CD4-positive, alpha-beta T cell (primary cell): Measurements from ENCODE around the gene PML. TPM values are rescaled to one million over a fixed set of nuclear protein-coding genes. Genes with fewer than 3 reads are reported as not detected.

Source experiments
- ATAC-seq: fragments of 200-7000 bp; cut with Tn5 transposase; one replicate; pipeline ENCODE4 v1.10.0; 2022; ENCODE audit warnings: mild to moderate bottlenecking; ENCODE audit not compliant: poor library complexity
- CTCF ChIA-PET: fragments of 350-600 bp; sonication (Branson Sonifier 250); formaldehyde crosslinking; loops from one replicate; lab custom pipeline; 2021; ENCODE audit warnings: antibody characterized with exemption, inconsistent platforms; lab: Charles Lee
- POLR2A ChIA-PET: fragments of 350-600 bp; sonication (Branson Sonifier 250); formaldehyde crosslinking; loops from one replicate; lab custom pipeline; 2021; ENCODE audit warnings: antibody characterized with exemption, inconsistent platforms; lab: Charles Lee
- DNase-seq, 14 experiments: peaks; one replicate each; pipeline ENCODE4 v3.0.0-alpha.2; 2013 to 2020; ENCODE audit warnings: mixed read lengths in 2 of 14
- H3K27ac ChIP-seq, 2 donors: one replicate each; pipeline versions ENCODE4 v1.5.1 to v1.7.0; 2013; ENCODE audit warnings: low read length in 2 of 2, low read depth in 1 of 2, mild to moderate bottlenecking in 1 of 2
- H3K27me3 ChIP-seq, 2 experiments: 1 replicate in 1 of 2; 2 replicates in 1 of 2; pipeline versions ENCODE4 v1.6.1 to v1.7.0; 2013; ENCODE audit warnings: low read length in 2 of 2, control low read depth in 1 of 2, mild to moderate bottlenecking in 1 of 2, moderate library complexity in 1 of 2; ENCODE audit not compliant: insufficient read depth in 2 of 2, control insufficient read depth in 1 of 2
- H3K36me3 ChIP-seq: one replicate; pipeline ENCODE4 v1.6.1; 2013; ENCODE audit warnings: low read length, control low read depth; ENCODE audit not compliant: insufficient read depth
- H3K4me1 ChIP-seq: one replicate; pipeline ENCODE4 v1.6.1; 2013; ENCODE audit warnings: low read length, control low read depth; ENCODE audit not compliant: insufficient read depth
- H3K4me3 ChIP-seq: one replicate; pipeline ENCODE4 v1.5.1; 2013; ENCODE audit warnings: mild to moderate bottlenecking, low read length, moderate library complexity
- H3K9me3 ChIP-seq, 2 experiments: 1 replicate in 1 of 2; 2 replicates in 1 of 2; pipeline versions ENCODE4 v1.6.1 to v1.7.0; 2013; ENCODE audit warnings: low read length in 2 of 2, mild to moderate bottlenecking in 2 of 2, control low read depth in 1 of 2, moderate library complexity in 1 of 2; ENCODE audit not compliant: control insufficient read depth in 1 of 2, insufficient read depth in 1 of 2
- H3K27ac Mint-ChIP-seq: one replicate; pipeline ENCODE4 v1.8.0; 2020; ENCODE audit warnings: mixed read lengths
- H3K27me3 Mint-ChIP-seq: one replicate; pipeline ENCODE4 v1.8.0; 2021; ENCODE audit warnings: mixed read lengths
- H3K36me3 Mint-ChIP-seq: one replicate; pipeline ENCODE4 v1.8.0; 2021; ENCODE audit warnings: low read depth, mixed read lengths
- H3K4me1 Mint-ChIP-seq: one replicate; pipeline ENCODE4 v1.8.0; 2021; ENCODE audit warnings: low read depth, mixed read lengths
- H3K4me3 Mint-ChIP-seq: one replicate; pipeline ENCODE4 v1.8.0; 2020; ENCODE audit warnings: mild to moderate bottlenecking, mixed read lengths
- H3K9me3 Mint-ChIP-seq: one replicate; pipeline ENCODE4 v1.8.0; 2020; ENCODE audit warnings: mixed read lengths
- CTCF ChIP-seq: fragments of 200-600 bp; IDR thresholded peaks from one replicate; pipeline ENCODE4 v1.8.0; 2022; ENCODE audit warnings: antibody characterized with exemption, mild to moderate bottlenecking
- intact Hi-C, 2 experiments: fragments of 100-400 bp; cut with DNase I in 1 of 2; cut with micrococcal nuclease in 1 of 2; formaldehyde crosslinking; loops; one replicate each; pipeline versions ENCODE4 v1.15.1 to v1.9.0; 2023 to 2025; cut with DNase I, micrococcal nuclease
- total RNA-seq, 174 experiments: library from RNA in 2 of 174; stranded (reverse) in 2 of 174; gene quantifications; one replicate each; pipeline ENCODE4 v1.2.3 and lab custom pipeline; 2021 to 2026

PML gene
- total RNA-seq, 2 experiments from 2014 or later = 39.2 to 42.9 TPM

- Histone ChIP-seq H3K9me3 (no peaks in the 10 kb centered on the region), H3K36me3 (peaks cover 51% of the 10 kb centered on the region), H3K4me1 (no peaks in the 10 kb centered on the region), H3K4me3 (no peak overlapping the region), H3K27ac (no peak overlapping the region), H3K27me3 (no peaks in the 10 kb centered on the region)
- no peaks in the 10 kb centered on the region for H3K9me3 Mint-ChIP-seq
- DNase-seq (no peak), ATAC-seq (no peak)
- H3K4me3 Mint-ChIP-seq = no peak overlapping the region
- peaks cover 58% of the 10 kb centered on the region for H3K36me3 Mint-ChIP-seq
- POLR2A ChIA-PET = no interaction called here
- TF ChIP-seq CTCF = no peak
- no peaks in the 10 kb centered on the region for H3K4me1 Mint-ChIP-seq
- no peaks in the 10 kb centered on the region for H3K27me3 Mint-ChIP-seq
- H3K27ac Mint-ChIP-seq = no peak overlapping the region
- CTCF ChIA-PET = interaction anchor here (1.2 kb wide), 1 partner anchor 85 kb away, joined by 5 read pairs; no protein-coding TSS in a partner anchor
- intact Hi-C loops = loop anchor here in 1 of 2 experiments (1.0 kb wide), 1 partner anchor 63 kb away; no protein-coding TSS in a partner anchor
These were observed 42.0 kb downstream of the PML start for GRCh38 chr15:74036271-74037170.

- no peak overlapping the region for H3K4me3 ChIP-seq
- no peaks in the 10 kb centered on the region for H3K9me3 ChIP-seq
- POLR2A ChIA-PET = no interaction called here
- Mint-ChIP-seq H3K27ac (no peak overlapping the region), H3K4me3 (no peak overlapping the region), H3K36me3 (peaks cover 53% of the 10 kb centered on the region), H3K4me1 (no peaks in the 10 kb centered on the region), H3K9me3 (no peaks in the 10 kb centered on the region), H3K27me3 (no peaks in the 10 kb centered on the region)
- no peak for TF ChIP-seq CTCF
- H3K27ac ChIP-seq = no peak overlapping the region
- CTCF ChIA-PET = interaction anchor here (0.7 to 1.2 kb wide), 2 partner anchors 63 to 86 kb away, joined by 3 to 5 read pairs; no protein-coding TSS in a partner anchor
- no peaks in the 10 kb centered on the region for H3K4me1 ChIP-seq
- DNase-seq = no peak
- ATAC-seq = no peak
- no peaks in the 10 kb centered on the region for H3K27me3 ChIP-seq
- H3K36me3 ChIP-seq = peaks cover 51% of the 10 kb centered on the region
- intact Hi-C loops = no loop called here
These were observed 42.9 kb downstream of the PML start for GRCh38 chr15:74037171-74038117.
